Suppressor macrophage treated with lipopolysaccharide for 1 hour (primary cell): ENCODE measurements around the gene CIAPIN1.
"Not testable (repeated sequence)": the region's sequence is repeated elsewhere in the genome, so short reads cannot be mapped to it uniquely, and the experiment has no call there.

Experiments
- DNase-seq, 3 donors: peaks; one replicate each; pipeline ENCODE4 v3.0.0-alpha.2; 2020 to 2022

Gene CIAPIN1

GRCh38 chr16:57439947-57440346, 7.2 kb downstream of the CIAPIN1 start:
- DNase-seq: not testable (repeated sequence)

DNA sequence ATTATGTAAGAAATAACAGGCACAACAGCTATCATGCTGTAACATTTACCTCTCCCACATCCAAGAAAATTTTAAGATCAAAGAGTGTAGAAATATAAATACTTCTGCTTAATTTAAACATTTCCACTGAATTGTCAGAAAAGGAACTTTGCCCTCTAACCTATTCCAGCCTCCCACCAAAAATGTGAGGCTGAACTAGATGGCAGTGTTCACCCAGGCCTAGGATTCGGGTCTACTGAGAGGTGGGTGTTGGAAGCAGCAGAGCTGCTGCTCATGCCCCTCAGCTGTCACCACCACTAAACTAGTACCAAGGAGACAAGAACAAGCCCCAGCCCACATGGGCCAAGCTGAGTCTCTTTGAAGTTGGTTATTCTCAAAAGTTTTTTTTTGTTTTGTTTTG, 11.3 kb downstream of the CIAPIN1 start:
- no peak for DNase-seq

- no peak for DNase-seq
Observed at GRCh38 chr16:57434003-57434402, 13.2 kb downstream of the CIAPIN1 start.

- no peak for DNase-seq
Observed at GRCh38 chr16:57432989-57433388, 14.2 kb downstream of the CIAPIN1 start.

- no peak for DNase-seq
Observed at GRCh38 chr16:57432505-57432904, 14.7 kb downstream of the CIAPIN1 start.

DNA sequence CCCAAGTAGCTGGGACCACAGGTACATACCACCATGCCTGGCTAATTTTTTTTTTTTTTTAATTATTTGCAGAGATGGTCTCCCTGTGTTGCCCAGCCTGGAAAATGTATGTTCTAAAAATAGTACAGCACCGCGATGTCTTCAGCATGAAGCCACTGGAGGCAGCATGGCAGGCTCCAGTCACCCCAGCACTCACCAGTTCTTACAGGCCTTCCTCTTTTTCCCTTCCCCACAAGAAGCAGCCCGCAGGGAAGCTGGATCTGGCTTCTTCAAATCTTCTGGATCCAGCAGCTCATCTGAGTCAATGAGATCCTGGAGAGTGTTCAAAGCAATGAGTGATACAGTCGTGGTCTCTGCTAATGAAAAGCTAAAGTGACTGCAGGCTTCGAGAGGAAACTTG, 16.2 kb downstream of the CIAPIN1 start:
- DNase-seq: peak in 2 of 3 donors; percentile 16 to 37

DNA sequence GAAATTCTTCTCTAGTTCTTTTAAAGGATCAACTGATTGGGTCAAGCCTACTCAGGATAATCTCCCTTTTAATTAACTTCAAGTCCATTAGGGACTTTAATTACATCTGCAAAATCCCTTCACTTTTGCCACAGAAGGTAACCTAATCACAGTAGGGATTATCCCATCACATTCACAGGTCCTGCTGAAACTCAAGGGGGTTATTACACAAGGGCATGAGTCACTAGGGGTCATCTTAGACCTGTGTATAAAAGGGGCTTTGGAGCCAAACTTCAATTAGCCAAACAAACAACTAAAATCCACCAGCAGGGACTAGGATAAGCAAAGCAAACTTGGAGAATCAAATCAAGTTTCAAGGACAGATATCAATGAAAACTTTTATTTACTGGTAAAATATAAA, 19.4 kb downstream of the CIAPIN1 start:
- no peak for DNase-seq

- no peak for DNase-seq
Observed at GRCh38 chr16:57427307-57427706, 19.9 kb downstream of the CIAPIN1 start.

DNA sequence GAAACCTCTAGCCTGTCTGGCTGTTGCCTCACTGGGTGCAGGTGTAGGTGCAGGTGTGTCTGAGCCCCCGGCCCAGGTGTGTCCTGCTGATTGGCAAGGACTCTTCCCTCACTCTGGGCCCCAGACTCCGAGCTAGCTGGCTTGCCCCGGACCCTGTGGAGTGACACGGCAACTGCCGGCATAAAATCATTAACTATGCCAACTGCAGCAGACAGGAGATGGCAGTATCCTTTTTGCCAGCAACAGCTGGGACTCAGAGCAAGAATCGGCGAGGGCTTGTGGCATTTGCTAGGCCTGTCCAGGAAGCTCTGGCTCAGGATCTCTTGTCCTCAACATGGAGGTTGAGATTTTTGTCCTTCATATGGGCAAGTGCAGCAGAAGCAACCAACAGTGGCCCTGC, 20.8 kb downstream of the CIAPIN1 start:
- DNase-seq: no peak

DNA sequence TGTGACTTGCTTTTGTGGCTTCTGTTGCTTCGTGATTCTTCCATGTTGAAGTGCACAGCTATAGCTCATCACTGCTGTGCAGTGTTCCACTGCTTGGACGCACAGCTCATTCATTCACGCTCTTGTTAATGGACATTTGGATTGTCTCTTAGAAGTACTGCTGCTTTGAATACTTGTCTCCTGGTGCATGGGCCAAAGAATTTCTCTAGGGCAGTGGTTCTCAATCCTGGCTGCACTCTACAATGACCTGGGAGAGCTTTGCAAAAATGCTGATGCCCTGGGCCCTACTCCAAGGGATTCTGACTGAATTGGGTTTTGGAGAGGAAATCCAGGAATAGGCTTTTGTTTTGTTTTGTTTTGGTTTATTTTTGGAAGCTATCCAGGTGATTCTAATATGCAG, 22.6 kb downstream of the CIAPIN1 start:
- DNase-seq: no peak

- DNase-seq: no peak
Observed at GRCh38 chr16:57423152-57423551, 24.0 kb downstream of the CIAPIN1 start.

- DNase-seq: peak; percentile 60 to 70 (median 68)
Observed at GRCh38 chr16:57422026-57422944, 24.9 kb downstream of the CIAPIN1 start.

- DNase-seq: no peak
Observed at GRCh38 chr16:57419506-57419905, 27.7 kb downstream of the CIAPIN1 start.

- DNase-seq: no peak
Observed at GRCh38 chr16:57416084-57416483, 31.1 kb downstream of the CIAPIN1 start.

DNA sequence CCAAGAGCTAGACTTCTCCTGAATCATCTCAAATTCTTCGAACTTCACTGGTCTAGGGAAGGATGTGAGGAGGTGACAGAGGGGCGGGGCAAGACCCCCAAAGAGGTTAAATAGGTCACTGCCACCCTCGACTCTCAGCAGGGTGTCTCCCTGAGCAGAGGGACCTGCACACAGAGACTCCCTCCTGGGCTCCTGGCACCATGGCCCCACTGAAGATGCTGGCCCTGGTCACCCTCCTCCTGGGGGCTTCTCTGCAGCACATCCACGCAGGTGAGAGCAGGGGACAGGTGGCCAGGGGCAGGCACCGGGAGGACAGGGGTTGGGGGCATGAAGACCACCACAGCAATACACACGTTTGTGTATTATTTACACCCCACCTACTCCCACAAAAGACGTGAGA, 33.5 kb downstream of the CIAPIN1 start:
- no peak for DNase-seq

DNA sequence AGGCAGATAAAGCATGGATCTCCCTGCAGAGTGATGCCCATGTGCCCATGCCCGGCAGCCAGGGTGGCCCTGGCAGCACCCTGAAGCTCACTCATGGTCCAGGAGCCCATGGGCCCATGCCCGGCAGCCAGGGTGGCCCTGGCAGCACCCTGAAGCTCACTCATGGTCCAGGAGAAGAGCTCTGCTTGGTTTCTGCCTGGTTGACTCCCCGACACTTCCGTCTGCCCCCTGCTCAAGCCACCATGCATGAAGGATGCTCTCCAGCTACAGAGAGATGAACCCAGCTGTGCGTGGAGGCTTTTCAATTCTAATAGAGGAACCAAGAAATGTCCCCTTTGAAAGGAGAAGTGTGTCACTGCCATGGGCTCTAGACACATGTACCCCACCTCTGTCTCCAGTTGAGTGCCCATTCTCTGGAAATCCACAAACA, 33.9 kb downstream of the CIAPIN1 start:
- DNase-seq: peak in 2 of 3 donors; percentile 25 to 31

DNA sequence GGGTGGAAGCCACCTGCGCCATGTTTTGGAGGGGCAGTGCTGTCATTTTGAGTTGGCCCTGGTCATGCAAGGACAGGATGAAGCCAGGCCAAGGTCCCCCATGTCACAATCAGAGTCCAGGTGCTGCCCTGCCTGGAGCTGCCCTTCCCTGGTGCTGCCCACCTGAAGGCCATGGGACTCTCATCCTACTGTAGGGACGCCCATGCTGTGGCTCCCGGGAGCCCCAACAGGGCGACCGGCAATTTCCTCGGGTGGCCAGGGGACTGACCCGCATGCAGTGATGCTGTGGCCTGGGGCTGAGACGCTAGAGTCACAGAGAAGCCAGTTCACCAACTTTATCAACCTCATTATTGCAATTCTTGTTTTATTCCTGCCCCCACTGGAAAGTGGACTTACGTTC, 34.6 kb downstream of the CIAPIN1 start:
- DNase-seq: no peak

DNA sequence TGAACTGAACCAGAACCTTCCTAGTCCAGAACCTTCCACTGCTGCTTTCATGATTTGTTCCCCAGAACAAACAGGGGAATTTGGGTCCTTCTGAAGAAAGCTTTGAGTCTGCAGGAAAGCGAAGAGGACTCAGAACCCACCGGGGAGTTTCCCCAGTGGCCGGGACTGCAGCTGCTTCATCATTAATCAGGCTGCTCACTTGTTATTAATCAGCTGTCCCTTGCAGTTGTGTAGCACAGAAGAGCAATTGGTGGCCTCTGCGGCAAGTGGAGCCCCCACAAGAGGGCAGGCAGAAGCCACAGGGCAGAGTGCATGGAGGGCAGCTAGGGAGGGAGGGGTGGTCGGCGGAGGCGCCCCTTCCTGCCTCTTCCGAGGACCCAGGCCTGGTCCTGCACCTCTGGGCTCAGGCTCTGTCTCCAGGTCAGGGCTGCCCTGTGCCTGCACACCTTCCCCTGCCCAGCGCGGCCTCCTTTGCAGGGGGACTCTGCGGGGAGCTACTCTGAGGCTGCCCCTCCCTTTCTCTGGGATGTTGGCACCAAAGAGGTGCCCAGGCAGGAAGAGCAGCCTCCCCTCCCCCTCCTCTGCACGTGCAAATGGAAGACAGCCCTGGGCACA, 35.7 kb downstream of the CIAPIN1 start:
- DNase-seq: no peak

DNA sequence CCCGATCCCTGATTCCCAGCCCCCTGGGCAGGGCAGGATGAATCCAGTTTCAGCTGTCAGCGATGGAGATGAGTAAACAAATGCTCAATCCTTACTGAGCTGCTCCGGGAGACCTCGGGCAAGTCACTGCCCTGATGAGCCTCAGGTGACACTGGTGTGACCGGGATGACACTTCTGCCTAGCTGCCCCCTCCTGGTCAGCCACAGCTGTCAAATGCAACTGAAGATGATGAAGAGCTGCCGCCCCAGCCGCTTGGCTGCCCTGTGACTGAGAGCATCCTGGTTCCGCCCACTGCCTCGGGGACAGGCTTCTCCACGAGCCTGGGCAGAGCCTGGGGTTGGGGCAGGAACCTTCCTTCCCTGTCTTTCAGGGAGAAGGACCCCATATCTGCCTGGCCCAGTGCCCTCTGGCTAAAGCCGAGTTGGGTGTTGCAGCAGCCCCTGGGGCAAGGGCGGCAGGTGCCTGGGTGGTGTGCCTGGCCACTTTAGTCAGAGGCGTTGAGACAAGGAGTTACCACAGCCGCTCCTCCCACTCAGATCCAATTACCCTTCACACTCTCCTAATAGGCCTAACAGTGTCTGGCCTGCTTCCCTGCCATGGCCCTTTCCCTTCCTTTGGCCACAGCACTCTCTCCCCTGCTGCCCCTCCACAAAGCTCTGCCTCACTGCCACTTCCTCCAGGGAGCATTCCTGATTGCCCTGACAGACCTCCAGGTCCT, 37.2 kb downstream of the CIAPIN1 start:
- DNase-seq: peak in 1 of 3 donors; percentile 41

DNA sequence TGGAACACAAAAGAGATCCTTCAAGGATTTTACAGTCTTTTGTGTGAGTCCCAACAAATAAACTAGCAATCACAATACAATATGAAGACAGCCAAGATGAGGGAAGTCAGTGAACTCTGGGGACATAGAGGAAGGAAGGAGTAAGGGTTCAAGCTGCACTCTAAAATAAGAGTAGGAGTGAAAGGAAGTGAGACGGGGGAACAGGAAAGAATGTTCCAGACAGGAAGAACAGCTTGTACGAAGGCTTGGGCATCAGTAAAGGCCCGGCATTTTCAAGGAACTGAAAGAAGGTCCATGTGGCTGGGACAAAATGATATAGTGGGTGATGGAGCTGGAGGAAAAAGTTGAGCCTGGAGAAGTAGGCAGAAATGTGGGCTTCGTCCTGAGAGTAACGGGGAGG, 38.1 kb downstream of the CIAPIN1 start:
- no peak for DNase-seq

GRCh38 chr16:57407521-57408353, 39.4 kb downstream of the CIAPIN1 start:
- no peak for DNase-seq

GRCh38 chr16:57406881-57407280, 40.3 kb downstream of the CIAPIN1 start:
- DNase-seq: peak; percentile 45 to 68 (median 58)

GRCh38 chr16:57405097-57405496, 42.1 kb downstream of the CIAPIN1 start:
- peak; percentile 31 to 42 (median 37) for DNase-seq
